Thyroid gland (tissue), 4 donors: Measurements from ENCODE around the gene THOC1.

Experiments
- CTCF ChIP-seq, 6 experiments: fragments of 200-600 bp in 3 of 6; fragments of 450-650 bp in 3 of 6; sonication (generic) in 3 of 6; IDR thresholded peaks; one replicate each; pipeline ENCODE4 v1.5.1; 2016 to 2019; ENCODE audit warnings: antibody characterized with exemption in 6 of 6, mild to moderate bottlenecking in 2 of 6, inconsistent platforms in 1 of 6, moderate library complexity in 1 of 6
- POLR2A ChIP-seq, 2 donors: fragments of 450-650 bp; IDR thresholded peaks; one replicate each; pipeline ENCODE4 v1.6.1; 2017; ENCODE audit warnings: antibody characterized with exemption in 2 of 2, mild to moderate bottlenecking in 2 of 2, moderate library complexity in 1 of 2

- TF ChIP-seq CTCF (IDR thresholded peaks at IDR 0.05) = no peak
- no peak for TF ChIP-seq POLR2A (IDR thresholded peaks at IDR 0.05)
Measured at GRCh38 chr18:228586-228985, 39.3 kb downstream of the THOC1 start.
